K562 (cell line): Measurements from ENCODE around the gene CNBD2. TPM values are rescaled to one million over a fixed set of nuclear protein-coding genes. Genes with fewer than 3 reads are reported as not detected.
A peak's percentile ranks its signal among the peaks of the same experiment; 100 is the strongest.

Source experiments
- ADNP ChIP-seq: fragments of 200-800 bp; sonication (Bioruptor generic); IDR thresholded peaks from 2 replicates; pipeline ENCODE4 v1.6.1; 2016; ENCODE audit warnings: missing genetic modification characterization, missing compliant biosample characterization
- CBFA2T2 ChIP-seq: fragments of 450-650 bp; conservative IDR thresholded peaks from 2 replicates; pipeline ENCODE4 v1.6.1; 2017; ENCODE audit warnings: mild to moderate bottlenecking
- CHD1 ChIP-seq: fragments of 200-600 bp; sonication (generic); IDR thresholded peaks from one replicate; pipeline ENCODE4 v1.6.1; 2012; ENCODE audit warnings: mild to moderate bottlenecking, moderate library complexity, low read length, inconsistent platforms
- ESRRB ChIP-seq: fragments of 250-450 bp; sonication (Bioruptor Pico); IDR thresholded peaks from 2 replicates; pipeline ENCODE4 v1.5.0; 2020; ENCODE audit warnings: mild to moderate bottlenecking, moderate library complexity, borderline replicate concordance
- FOS ChIP-seq: IDR thresholded peaks from 3 replicates; pipeline ENCODE4 v1.6.1; 2011; ENCODE audit not compliant: insufficient read length; ENCODE audit errors: extremely low read depth
- ILF3 ChIP-seq: fragments of 450-650 bp; IDR thresholded peaks from 2 replicates; pipeline ENCODE4 v1.6.1; 2018; ENCODE audit warnings: antibody characterized with exemption, mild to moderate bottlenecking, moderate library complexity, borderline replicate concordance
- MTA1 ChIP-seq: fragments of 450-650 bp; IDR thresholded peaks from 2 replicates; pipeline ENCODE4 v1.6.1; 2017; ENCODE audit warnings: borderline replicate concordance
- OTX1 ChIP-seq: fragments of 450-650 bp; formaldehyde crosslinking; IDR thresholded peaks from 2 replicates; pipeline ENCODE4 v1.4.0; 2022; ENCODE audit warnings: mild to moderate bottlenecking
- SMAD1 ChIP-seq: fragments of 150-350 bp; IDR thresholded peaks from 2 replicates; pipeline ENCODE4 v1.6.1; 2014; ENCODE audit warnings: low read length, low read depth; ENCODE audit not compliant: partially characterized antibody
- ZNF146 ChIP-seq: IDR thresholded peaks from one replicate; pipeline ENCODE4 v1.6.1; 2018; ENCODE audit warnings: missing compliant biosample characterization; ENCODE audit not compliant: unreplicated experiment
- polyA plus RNA-seq, 8 experiments: library from polyadenylated mRNA; depleted of rRNA in 4 of 8; stranded (reverse) in 5 of 8; unstranded in 3 of 8; fragments of >200 nt; fragmentation: Nextera tagmentation in 2 of 8; fragmentation: Illumina TruSeq in 1 of 8; extraction: Ambion mirVana in 2 of 8; extraction: Trizol in 1 of 8; gene quantifications; 2 replicates each; pipeline versions ENCODE4 v1.2.1 to v1.2.3, GENCODE V29; 2011 to 2014; ENCODE audit warnings: inconsistent platforms in 1 of 8, missing spikeins in 1 of 8
- total RNA-seq, 7 experiments: library from RNA; depleted of rRNA in 6 of 7; stranded (reverse); fragments of >200 nt in 6 of 7; fragmentation: Illumina TruSeq in 2 of 7; extraction: Trizol in 2 of 7; gene quantifications; 2 replicates each; pipeline versions ENCODE4 v1.2.1 to v1.2.3, GENCODE V29; 2011 to 2021; ENCODE audit warnings: low replicate concordance in 1 of 7
- TF ChIP-seq, protein P1 (sequence below): sonication (generic); formaldehyde crosslinking; IDR thresholded peaks from 2 replicates; pipeline ENCODE4 v1.8.1; 2023; ENCODE audit warnings: mild to moderate bottlenecking, missing genetic modification reagents, moderate library complexity
- TF ChIP-seq, protein P2 (sequence below): fragments of 250-450 bp; sonication (Bioruptor Pico); IDR thresholded peaks from 2 replicates; pipeline ENCODE4 v1.4.0; 2020; ENCODE audit warnings: mild to moderate bottlenecking
- TF ChIP-seq, protein P3 (sequence below): sonication (generic); formaldehyde crosslinking; IDR thresholded peaks from 2 replicates; pipeline ENCODE4 v1.8.0; 2023; ENCODE audit warnings: mild to moderate bottlenecking, missing genetic modification reagents
- TF ChIP-seq, protein P4 (sequence below): sonication (generic); formaldehyde crosslinking; IDR thresholded peaks from 2 replicates; pipeline ENCODE4 v1.5.0; 2020; ENCODE audit warnings: missing genetic modification reagents
- TF ChIP-seq, protein P5 (sequence below), 3 experiments: fragments of 200-800 bp in 1 of 3; fragments of 250-450 bp in 1 of 3; fragments of 450-650 bp in 1 of 3; sonication (Bioruptor Pico) in 1 of 3; sonication (Bioruptor generic) in 1 of 3; formaldehyde crosslinking in 1 of 3; IDR thresholded peaks; 2 replicates each; pipeline versions ENCODE4 v1.6.1 to v1.8.0; 2016 to 2022; ENCODE audit warnings: mild to moderate bottlenecking in 2 of 3, missing genetic modification characterization in 2 of 3, missing compliant biosample characterization in 1 of 3, moderate library complexity in 1 of 3

Gene CNBD2
- total and polyA plus RNA-seq, 9 of the 15 experiments (the other 6 are each of a cell fraction or from before 2014, with no cell fraction given): 3.2 to 17.5 (median 5.3) TPM

DNA sequence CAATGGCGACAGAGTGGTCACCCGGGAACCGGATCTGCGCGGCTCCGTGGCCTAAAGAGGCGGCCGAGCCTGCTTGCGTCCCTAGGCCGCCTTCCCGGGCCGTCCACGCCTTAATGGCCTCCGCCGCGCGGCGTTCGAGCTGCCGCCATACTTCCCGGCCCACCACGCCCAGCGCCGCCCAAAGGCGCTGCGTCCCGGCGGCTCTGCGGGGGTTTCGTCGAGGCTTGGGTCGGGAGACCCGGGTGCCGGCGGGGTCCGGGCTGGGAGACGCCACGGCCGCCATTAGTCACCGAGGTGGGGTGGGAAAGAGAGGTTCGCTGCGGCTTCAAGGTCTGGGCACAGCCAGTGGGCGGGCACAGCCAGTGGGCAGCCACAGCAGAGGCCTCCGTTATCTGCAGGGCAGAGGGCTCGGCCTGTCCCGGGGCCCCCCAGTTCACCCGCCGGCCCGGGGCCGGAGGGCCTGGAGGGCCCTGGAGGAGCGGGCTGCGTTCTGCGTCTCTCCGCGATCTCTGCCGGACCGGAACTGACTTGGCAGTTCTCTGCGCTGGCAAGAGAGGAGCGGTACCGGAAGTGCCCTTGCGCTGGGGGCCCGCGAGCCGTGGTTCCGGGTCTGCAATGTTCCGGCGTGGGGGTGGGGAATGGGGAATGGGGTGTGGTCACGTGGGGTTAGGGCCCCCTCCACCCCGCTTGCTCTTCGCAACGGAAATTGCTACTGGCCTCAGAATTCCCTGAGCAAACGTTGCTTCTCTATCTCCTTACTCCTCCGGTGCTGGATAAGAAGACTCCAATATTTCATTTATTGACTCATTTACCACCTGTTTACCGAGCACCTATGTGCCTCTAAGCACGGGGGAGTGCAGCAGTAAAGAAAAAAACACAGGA, 82.3 kb downstream of the CNBD2 start (continued):
- TF ChIP-seq, protein P1, sequence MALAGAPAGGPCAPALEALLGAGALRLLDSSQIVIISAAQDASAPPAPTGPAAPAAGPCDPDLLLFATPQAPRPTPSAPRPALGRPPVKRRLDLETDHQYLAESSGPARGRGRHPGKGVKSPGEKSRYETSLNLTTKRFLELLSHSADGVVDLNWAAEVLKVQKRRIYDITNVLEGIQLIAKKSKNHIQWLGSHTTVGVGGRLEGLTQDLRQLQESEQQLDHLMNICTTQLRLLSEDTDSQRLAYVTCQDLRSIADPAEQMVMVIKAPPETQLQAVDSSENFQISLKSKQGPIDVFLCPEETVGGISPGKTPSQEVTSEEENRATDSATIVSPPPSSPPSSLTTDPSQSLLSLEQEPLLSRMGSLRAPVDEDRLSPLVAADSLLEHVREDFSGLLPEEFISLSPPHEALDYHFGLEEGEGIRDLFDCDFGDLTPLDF (CRISPR knock-in tag): peak; percentile 74
- peak; percentile 66 for TF ChIP-seq CBFA2T2
- TF ChIP-seq, protein P2, sequence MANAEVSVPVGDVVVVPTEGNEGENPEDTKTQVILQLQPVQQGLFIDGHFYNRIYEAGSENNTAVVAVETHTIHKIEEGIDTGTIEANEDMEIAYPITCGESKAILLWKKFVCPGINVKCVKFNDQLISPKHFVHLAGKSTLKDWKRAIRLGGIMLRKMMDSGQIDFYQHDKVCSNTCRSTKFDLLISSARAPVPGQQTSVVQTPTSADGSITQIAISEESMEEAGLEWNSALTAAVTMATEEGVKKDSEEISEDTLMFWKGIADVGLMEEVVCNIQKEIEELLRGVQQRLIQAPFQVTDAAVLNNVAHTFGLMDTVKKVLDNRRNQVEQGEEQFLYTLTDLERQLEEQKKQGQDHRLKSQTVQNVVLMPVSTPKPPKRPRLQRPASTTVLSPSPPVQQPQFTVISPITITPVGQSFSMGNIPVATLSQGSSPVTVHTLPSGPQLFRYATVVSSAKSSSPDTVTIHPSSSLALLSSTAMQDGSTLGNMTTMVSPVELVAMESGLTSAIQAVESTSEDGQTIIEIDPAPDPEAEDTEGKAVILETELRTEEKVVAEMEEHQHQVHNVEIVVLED: no peak; the same call in 1 of the 2 replicates
- TF ChIP-seq, protein P3, sequence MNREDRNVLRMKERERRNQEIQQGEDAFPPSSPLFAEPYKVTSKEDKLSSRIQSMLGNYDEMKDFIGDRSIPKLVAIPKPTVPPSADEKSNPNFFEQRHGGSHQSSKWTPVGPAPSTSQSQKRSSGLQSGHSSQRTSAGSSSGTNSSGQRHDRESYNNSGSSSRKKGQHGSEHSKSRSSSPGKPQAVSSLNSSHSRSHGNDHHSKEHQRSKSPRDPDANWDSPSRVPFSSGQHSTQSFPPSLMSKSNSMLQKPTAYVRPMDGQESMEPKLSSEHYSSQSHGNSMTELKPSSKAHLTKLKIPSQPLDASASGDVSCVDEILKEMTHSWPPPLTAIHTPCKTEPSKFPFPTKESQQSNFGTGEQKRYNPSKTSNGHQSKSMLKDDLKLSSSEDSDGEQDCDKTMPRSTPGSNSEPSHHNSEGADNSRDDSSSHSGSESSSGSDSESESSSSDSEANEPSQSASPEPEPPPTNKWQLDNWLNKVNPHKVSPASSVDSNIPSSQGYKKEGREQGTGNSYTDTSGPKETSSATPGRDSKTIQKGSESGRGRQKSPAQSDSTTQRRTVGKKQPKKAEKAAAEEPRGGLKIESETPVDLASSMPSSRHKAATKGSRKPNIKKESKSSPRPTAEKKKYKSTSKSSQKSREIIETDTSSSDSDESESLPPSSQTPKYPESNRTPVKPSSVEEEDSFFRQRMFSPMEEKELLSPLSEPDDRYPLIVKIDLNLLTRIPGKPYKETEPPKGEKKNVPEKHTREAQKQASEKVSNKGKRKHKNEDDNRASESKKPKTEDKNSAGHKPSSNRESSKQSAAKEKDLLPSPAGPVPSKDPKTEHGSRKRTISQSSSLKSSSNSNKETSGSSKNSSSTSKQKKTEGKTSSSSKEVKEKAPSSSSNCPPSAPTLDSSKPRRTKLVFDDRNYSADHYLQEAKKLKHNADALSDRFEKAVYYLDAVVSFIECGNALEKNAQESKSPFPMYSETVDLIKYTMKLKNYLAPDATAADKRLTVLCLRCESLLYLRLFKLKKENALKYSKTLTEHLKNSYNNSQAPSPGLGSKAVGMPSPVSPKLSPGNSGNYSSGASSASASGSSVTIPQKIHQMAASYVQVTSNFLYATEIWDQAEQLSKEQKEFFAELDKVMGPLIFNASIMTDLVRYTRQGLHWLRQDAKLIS (CRISPR knock-in tag): peak; percentile 84
- peak; percentile 68 for TF ChIP-seq SMAD1
- peak; percentile 61; the same call in 1 of the 2 replicates for TF ChIP-seq ILF3
- TF ChIP-seq ADNP (tag): no peak
- TF ChIP-seq, protein P4, sequence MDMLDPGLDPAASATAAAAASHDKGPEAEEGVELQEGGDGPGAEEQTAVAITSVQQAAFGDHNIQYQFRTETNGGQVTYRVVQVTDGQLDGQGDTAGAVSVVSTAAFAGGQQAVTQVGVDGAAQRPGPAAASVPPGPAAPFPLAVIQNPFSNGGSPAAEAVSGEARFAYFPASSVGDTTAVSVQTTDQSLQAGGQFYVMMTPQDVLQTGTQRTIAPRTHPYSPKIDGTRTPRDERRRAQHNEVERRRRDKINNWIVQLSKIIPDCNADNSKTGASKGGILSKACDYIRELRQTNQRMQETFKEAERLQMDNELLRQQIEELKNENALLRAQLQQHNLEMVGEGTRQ (CRISPR knock-in tag): peak; percentile 93
- TF ChIP-seq OTX1 (CRISPR knock-in tag): no peak
- no peak for TF ChIP-seq CHD1
- TF ChIP-seq ZNF146 (CRISPR knock-in tag): no peak
- no peak for TF ChIP-seq ESRRB (CRISPR knock-in tag)
- TF ChIP-seq, protein P5, sequence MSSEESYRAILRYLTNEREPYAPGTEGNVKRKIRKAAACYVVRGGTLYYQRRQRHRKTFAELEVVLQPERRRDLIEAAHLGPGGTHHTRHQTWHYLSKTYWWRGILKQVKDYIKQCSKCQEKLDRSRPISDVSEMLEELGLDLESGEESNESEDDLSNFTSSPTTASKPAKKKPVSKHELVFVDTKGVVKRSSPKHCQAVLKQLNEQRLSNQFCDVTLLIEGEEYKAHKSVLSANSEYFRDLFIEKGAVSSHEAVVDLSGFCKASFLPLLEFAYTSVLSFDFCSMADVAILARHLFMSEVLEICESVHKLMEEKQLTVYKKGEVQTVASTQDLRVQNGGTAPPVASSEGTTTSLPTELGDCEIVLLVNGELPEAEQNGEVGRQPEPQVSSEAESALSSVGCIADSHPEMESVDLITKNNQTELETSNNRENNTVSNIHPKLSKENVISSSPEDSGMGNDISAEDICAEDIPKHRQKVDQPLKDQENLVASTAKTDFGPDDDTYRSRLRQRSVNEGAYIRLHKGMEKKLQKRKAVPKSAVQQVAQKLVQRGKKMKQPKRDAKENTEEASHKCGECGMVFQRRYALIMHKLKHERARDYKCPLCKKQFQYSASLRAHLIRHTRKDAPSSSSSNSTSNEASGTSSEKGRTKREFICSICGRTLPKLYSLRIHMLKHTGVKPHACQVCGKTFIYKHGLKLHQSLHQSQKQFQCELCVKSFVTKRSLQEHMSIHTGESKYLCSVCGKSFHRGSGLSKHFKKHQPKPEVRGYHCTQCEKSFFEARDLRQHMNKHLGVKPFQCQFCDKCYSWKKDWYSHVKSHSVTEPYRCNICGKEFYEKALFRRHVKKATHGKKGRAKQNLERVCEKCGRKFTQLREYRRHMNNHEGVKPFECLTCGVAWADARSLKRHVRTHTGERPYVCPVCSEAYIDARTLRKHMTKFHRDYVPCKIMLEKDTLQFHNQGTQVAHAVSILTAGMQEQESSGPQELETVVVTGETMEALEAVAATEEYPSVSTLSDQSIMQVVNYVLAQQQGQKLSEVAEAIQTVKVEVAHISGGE (CRISPR knock-in tag; IDR thresholded peaks at IDR 0.05): peak; percentile 92 to 99 (median 97)
- TF ChIP-seq MTA1: no peak
- TF ChIP-seq FOS: no peak
